HG03135 (cell line): ENCODE measurements around the gene USP9X.
"Not testable (repeated sequence)": the region's sequence is repeated elsewhere in the genome, so short reads cannot be mapped to it uniquely, and the experiment has no call there.

Experiments used
- ATAC-seq: cut with Tn5 transposase; IDR thresholded peaks from one replicate; pipeline ENCODE4 v1.9.1; 2021; ENCODE audit warnings: mild to moderate bottlenecking, moderate library complexity; ENCODE audit not compliant: unreplicated experiment

The USP9X gene

DNA sequence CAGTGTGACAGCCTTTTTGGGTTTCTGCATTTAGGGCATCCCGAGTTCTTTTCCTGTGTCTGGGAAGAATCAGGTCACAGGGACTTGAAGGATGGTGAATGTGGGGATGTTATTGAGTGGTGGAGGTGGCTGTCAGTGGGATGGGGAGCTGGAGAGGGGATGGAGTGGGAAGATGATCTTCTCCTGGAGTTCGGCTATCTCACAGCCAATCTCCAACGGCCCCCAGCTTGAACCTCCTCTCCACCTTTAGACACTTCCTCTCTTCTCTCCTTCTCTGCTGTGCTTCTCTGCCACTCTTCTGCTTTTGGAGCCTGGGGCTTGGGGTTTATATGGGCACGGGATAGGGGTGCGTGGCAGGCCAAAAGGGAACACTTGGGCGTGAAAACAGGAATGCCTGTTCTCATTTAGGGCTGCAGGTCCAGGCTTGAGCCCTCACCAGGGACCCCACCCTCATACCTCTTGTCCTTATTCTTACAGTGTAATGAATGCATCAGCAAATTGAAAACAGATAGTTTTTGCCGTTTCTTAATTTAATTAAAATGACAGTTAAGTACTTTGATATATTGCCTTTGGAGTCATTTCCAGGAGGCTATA is 37.5 kb downstream of the USP9X start:
- ATAC-seq = no peak

DNA sequence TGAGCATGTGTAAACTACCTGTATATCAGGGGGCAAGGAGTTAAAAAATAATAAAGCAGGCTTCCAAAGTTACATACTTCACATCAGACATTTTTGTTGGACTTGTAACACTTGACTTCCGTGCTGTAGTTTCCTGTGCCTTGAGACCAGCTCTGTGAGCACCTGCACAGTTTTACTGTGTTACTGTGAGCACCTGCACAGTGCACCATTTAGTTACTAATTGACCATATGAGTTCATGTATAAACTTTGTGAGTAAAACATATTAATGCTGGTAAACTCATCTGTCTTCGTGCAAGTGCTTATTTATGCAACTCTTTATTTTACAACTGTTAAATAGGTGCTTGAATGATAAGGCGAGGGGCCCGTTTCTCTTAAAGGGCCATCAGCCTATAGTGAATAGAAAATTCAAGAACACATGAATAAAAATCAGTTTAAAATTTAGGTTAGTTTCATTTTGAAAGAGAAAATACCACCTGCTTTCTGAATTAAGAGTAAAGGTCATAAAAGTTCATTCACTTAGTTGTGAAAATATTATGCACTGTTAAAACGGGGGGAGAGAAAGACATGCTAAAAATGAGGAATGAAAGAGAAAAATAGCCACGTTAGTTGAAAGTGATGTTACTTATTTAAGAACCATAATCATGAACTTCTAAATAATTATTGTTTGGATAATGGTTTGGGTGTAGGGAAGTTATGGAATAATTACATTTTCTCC is 42.4 kb downstream of the USP9X start:
- ATAC-seq = no peak

DNA sequence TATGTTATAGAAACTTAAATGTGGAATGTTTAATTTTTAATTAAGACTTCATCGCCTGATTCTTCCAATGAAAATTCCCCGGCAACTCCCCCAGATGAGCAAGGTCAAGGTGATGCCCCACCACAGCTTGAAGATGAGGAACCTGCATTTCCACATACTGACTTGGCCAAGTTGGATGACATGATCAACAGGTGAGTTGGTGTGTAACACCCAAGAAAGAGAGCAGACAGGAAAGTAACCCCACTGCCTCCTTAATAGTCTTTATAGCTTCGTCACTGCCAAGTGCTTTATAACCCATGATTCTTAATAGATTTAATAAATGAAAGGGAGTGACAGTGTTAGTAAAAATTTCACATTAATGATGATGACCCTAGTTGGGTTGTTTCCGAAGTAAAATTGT is 43.7 kb downstream of the USP9X start:
- ATAC-seq = no peak

DNA sequence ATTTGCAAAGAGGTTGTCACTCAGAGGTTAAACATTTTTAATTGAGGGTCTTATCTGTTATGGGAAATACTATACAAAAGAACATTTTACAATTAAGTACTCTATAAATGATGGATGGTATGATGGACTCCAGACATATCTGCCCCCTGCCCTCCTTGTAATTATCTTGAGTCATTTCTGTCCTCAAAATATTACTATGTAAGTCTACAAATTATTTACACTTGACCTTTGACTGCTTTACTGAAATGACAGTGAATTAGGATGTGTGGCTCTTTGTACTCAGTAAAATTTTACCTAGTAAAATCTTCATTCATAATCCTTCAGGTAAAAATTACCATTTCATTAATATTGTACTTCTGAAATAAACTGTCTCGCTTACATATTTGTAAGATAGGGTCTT is 46.5 kb downstream of the USP9X start:
- no peak for ATAC-seq

DNA sequence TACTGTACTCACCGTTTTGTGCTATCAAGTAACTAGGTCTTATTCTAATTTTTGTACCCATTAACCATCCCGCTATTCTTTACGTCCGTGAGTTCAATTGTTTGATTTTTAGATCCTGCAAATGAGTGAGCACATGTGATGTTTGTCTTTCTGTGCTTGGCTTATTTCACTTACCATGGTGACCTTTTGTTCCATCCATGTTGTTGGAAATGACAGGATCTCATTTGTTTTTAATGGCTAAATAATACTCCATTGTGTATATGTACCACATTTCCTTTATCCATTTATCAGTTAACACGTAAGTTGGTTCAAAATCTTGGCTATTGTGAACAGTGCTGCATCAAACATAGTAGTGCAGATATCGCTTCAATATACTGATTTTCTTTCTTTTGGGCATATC is 48.3 kb downstream of the USP9X start:
- ATAC-seq = no peak

DNA sequence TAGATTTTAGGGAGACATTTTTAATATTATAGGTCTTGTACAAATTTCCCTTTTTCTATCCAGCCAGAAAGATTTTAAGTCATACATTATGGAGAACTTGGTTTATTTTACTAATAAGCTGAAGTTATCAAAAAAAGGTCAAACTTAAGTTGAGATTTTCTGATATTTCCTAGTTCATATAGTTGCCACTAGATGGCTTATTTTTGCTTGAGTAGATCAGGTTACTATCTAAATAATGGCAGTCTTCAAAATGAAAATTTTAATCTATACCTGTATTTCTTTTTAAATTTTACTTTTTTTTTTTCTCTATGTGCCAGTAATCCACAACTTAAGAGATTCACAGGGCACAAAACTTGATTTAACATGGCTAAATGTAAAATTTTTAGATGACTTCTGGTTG is 52.3 kb downstream of the USP9X start:
- ATAC-seq = no peak

DNA sequence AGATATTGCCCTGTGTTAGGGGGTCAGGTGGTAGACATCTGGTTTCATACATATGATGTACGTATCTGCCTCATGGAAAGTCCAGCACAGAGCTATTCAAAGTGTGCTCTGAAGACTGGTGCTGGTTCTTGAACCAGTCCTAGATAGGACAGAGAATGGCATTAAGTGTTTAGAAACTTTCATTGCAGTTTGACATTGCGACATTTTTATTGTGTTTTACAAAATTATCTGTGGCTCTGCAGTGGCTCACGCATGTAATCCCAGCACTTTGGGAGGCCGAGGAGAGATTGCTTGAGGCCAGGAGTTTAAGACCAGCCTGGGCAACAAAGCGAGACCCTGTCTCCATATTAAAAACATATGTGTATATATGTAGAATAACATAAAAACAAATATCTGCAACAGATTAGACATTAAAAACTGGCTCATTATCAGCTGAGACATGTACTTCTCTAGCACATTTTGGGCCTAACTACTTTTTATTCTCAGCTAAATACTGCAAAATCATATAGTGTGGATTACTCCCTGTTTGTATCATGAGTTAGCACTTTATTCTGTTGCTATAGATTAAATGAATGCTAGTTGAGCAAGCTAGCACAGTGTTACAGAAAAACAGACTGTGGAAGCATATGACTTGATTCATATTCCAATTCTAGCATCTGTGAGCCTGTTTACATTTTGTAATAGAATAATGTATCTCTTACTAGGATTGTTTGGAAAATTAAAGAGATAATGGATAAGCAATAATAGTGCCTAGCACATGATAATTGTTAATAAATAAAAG is 57.1 kb downstream of the USP9X start:
- no peak for ATAC-seq

DNA sequence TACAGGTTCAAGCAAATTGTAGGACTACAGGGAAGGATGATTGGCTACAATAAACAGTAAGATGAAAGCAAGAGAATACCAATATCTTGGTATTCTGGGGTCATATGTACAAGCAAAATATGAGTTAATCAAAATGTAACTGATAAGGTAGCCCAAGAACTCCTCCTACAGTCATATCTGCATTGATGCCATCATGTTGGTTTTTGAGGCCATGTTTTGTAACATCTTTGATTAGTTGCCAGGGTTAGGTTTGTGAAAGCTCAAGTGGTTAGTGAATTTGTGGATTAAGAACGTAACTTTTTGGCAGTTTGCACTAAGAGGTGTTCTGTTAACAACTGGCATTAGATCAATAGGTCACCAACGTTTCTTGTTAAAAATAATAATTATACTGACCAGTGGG is 59.6 kb downstream of the USP9X start:
- no peak for ATAC-seq

DNA sequence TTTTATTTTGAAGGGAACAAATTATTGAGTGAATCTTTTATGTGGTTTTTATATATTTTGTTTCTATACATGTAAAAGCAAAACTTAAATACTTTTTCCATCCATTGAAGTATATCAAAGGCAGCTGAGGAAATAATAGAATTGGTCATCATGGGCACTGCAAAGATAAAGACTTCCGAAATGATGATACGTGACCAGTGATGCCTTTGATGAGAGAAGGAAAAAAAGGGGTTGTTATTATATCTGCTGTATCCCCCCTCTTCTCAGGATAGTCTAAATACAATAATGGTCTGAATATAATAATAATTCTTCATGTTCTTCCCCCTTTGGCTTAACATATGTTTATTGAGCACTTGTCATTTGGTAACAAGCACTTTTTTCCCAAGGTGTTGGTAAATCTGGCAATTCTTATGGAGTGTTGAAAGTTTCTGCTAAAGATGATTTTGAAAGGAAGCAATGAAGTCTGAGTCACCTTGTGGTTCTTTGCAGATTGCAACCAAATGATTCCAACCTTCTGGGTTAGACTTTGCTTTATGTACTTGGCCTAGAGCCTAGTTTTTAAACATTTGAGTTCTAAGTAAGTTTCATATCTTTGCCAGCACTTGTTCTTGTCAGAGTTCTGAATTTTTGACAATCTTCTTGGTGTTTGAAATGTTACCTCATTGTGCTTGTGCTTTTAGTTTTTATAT is 60.8 kb downstream of the USP9X start:
- ATAC-seq = no peak

DNA sequence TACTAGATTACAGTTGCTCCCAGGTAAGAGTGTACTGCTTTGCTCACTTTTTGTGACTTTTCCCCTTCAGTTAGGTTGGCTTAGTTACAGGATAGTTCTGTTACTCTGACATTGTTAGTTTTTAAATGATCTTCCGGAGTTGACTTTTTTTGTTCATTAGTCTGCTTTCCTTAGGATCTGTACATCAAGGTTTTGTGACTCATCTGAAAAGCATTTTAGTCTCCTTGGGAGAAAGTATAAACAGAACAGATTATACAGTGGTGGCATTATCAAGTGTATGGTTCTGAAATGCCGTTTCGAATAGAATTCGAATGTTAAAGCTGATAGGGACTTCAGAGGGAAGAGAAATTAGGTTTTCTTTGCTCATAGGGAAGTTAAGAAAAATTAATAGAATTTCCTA is 63.3 kb downstream of the USP9X start:
- no peak for ATAC-seq

DNA sequence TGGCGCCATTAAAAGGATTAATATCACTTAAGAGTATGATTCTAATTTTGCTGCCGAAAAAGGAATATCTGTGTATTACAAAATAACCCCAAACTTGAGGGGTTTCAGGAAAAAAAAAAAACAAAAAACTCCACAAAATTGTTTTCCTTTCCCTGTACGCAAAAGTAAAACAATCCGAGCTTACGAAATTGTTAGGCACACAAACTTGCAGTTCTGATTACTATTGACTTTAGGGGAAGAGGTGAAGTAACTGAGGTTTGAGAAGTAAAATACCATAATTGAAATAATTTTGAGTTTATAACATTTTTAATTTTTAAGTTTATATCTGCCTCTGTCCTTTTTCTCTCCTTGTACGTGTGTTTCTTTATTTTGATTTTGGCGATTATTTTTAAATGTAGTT is 64.8 kb downstream of the USP9X start:
- ATAC-seq = no peak

DNA sequence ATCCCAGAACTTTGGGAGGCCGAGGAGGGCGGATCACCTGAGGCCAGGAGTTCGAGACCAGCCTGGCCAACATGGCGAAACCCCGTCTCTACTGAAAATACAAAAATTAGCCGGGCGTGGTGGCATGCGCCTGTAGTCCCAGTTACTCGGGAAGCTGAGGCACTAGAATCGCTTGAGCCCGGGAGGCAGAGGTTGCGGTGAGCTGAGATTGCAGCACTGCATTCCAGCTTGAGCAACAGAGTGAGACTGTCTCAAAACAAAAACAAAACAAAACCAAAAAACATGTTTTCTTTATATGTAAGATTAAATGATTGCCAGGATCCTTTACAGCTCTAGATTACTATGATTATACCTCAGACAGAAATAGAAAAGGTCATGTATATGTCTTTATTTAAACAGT is 66.5 kb downstream of the USP9X start:
- not testable (repeated sequence) for ATAC-seq

DNA sequence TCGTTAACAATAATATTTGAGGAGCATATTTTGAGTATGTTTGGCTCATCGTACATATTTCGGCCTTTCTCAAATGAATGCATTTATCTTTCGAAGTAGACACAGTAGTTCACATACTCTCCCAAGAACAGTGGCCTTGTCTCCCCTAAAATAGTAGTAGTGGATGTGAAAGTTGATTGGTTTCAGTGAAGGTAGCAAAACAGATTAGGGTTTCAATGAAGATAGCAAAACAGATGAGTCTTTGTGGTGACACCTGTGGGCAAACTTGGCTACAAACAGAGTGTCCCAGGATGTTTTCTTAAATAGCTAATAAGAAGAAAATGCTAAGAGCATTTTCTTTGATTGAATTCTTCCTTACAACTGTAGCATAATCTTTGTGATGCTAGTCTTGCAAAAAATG is 67.0 kb downstream of the USP9X start:
- ATAC-seq = no peak

DNA sequence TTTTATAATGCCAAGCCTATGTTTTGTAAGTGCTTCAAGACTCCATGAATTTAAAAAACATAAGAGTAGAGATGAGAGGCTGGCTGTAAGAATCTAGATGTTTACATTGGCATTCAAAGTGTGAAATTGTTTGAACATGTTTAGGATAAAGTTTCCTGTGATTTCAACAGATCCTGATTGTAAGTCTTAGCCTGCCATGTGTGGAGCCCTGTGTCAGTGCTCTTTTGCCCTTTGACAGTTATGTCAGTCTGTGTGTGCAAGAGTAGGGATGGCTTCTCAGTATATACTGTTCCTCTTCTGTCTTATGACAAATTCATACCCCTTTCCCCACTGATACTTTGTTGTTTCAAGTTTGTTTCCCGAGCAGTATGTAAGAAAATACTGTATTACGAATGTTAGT is 68.2 kb downstream of the USP9X start:
- ATAC-seq = no peak

DNA sequence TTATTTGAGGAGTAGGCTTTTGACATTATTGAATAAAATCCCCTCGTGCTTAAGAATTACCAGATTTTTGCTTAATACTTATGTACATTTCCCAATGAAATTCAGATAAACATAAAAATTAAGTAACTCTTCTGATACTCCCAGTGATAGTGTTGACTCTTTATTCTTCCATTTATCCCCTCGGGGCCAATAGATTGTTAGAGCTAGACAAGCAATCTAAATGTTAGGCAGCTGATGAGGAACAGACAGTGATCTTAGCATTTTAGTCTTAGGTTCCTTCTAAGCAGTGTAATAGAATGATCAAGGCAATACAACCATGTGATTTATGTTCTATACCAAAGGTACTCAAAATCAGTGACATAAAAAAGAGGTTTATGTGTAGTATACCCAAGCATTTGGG is 68.7 kb downstream of the USP9X start:
- ATAC-seq = no peak

DNA sequence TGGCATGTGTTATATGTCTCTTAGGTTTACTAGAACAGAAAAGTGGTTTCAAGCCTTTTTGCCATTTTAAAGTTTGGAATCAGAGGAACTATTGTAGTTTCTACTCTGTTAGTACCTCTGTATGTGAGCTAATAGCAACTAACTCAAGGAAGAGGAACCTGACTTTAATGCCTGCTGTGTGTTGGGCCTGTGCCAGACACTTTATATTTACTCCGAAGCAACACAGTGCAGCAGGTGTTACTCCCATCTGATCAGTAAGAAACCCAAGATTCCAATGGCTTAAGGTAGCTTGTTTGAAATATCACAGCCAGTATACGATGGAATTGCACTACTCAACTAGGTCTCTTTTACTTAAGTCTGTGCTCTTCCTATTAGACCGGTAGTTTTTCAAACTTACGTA is 79.2 kb downstream of the USP9X start:
- no peak for ATAC-seq

DNA sequence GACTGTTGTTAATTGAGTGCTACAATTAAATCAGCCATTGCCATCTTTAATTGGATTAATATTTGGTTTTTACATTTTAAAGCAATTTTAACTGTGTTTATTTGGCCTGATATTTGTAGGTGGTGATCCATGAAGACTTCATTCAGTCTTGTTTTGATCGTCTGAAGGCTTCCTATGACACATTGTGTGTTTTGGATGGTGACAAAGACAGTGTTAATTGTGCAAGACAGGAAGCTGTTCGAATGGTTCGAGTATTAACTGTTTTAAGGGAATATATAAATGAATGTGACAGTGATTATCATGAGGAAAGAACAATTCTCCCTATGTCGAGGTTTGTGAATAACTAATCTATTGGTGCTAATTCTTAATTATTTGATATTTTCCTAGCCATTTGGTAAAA is 82.6 kb downstream of the USP9X start:
- no peak for ATAC-seq

DNA sequence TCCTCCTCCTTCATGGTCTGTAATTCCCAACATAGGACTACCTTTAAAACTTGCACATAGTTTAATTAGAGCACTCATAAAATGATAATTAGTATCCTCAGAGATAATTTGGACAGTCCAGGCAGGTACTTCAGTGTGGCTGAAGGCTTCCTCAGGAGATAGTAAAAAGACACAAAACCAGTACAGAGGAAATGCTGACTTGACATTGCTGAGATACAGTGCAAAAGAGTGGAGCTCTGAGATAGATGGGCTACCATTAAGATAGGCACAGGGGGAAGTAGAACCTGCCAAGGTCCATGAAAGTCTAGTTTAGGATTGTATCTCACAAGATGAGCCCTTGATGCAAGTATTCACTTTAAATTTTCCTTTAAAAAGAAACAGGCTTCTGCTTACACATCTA is 91.0 kb downstream of the USP9X start:
- no peak for ATAC-seq

DNA sequence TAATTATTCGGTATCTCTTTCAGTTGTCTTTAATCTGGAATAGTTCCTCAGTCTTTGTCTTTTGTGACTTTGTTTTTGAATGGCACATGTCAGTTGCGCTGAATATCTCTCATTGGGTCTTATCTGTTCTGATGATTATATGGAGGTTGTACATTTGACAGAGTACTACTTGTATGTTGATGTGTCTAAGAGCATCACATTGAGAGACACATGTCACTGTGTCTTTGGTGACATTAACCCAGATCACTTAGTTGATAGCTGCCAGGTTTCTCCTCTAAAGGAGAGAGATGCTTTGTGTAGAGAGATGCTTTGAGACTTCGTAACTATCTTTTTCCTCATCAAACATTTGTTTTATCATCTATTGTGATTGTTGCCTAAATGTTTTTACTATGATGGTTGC is 92.1 kb downstream of the USP9X start:
- no peak for ATAC-seq

DNA sequence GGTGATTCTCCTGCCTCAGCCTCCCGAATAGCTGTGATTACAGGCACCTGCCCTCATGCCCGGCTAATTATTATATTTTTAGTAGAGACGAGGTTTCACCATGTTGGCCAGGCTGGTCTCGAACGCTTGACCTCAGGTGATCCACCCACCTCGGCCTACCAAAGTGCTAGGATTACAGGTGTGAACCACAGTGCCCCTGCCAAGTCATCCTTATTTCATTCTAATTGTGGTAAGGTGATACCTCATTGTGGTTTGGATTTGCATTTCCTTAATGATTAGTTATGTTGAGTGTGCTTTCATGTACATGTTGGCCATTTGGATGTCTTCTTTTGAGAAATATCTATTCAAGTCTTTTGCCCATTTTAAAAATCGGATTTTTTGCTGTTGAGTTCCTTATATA is 93.0 kb downstream of the USP9X start:
- ATAC-seq = no peak

DNA sequence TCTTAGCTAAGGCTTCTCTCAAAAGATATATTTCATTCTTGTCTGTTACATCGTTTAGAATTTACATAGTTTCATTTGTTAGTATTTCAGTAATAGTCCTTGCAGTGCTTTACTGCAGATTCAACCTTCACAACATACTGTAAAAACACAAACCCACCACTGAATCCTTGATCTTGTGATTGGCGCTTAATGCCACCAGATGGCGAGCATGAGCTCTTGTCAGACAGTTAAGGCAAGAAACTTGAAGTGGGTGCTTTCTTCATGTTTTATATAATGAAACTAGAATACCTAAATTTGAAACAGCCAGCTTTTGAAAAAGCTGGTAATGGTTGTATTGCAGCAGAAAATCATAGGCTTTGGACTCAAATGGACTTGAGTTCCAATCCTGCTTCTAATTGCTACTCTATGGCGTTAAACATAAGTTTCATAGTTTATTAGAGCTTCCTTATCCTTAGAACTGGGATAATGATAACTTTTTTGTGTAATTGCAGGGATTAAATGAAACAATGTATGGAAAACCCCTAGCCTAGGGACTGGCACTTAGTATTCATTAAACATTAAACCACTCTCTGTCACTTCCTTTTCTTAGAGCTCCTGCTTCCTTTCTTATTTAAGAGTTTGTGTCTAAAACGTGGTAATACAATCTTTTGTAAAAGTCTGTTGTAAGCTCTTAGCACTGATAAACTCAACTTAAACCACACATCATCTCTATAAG is 95.1 kb downstream of the USP9X start:
- ATAC-seq = peak; percentile 59
